Measurements from ENCODE around the gene IL34.

Gene IL34

GRCh38 chr16:70695331-70696070 lies 49.1 kb downstream of the IL34 start:
- Histone ChIP-seq H3K4me3 (no peak overlapping the region), H3K27ac (peak overlapping the region in 18 of 21 experiments; percentile 21 to 91 (median 74))

- Histone ChIP-seq H3K4me3 (no peak overlapping the region), H3K27ac (peak overlapping the region in 20 of 21 experiments; percentile 26 to 91 (median 76))
Observed at GRCh38 chr16:70696355-70696754, 50.0 kb downstream of the IL34 start.

GRCh38 chr16:70696952-70697593 lies 50.7 kb downstream of the IL34 start:
- no peak overlapping the region for H3K4me3 ChIP-seq
- H3K27ac ChIP-seq, result peak overlapping the region in 20 of 21 experiments; percentile 34 to 91 (median 76)

- peak overlapping the region in 20 of 21 experiments; percentile 34 to 91 (median 76) for H3K27ac ChIP-seq
Observed at GRCh38 chr16:70697594-70698170, 51.3 kb downstream of the IL34 start.

GRCh38 chr16:70698901-70699300 lies 52.5 kb downstream of the IL34 start:
- Histone ChIP-seq H3K4me3 (no peak overlapping the region), H3K27ac (peak overlapping the region in 14 of 21 experiments; percentile 20 to 90 (median 74))

More at GRCh38 chr16:70697594-70698170, 51.3 kb downstream of the IL34 start:
- H3K4me3 ChIP-seq, result no peak overlapping the region

- peak overlapping the region in 19 of 21 experiments; percentile 26 to 95 (median 75) for H3K27ac ChIP-seq
- no peak overlapping the region for H3K4me3 ChIP-seq
Observed at GRCh38 chr16:70699696-70700095, 53.3 kb downstream of the IL34 start.

GRCh38 chr16:70700101-70701020 lies 54.0 kb downstream of the IL34 start:
- Histone ChIP-seq H3K4me3 (no peak overlapping the region), H3K27ac (peak overlapping the region in 20 of 21 experiments; percentile 26 to 95 (median 74))

GRCh38 chr16:70701036-70701435 lies 54.7 kb downstream of the IL34 start:
- no peak overlapping the region for H3K4me3 ChIP-seq
- peak overlapping the region in 17 of 21 experiments; percentile 53 to 95 (median 78) for H3K27ac ChIP-seq

- Histone ChIP-seq H3K4me3 (no peak overlapping the region), H3K27ac (peak overlapping the region in 15 of 21 experiments; percentile 60 to 95 (median 79))
Observed at GRCh38 chr16:70701596-70701995, 55.2 kb downstream of the IL34 start.

- no peak overlapping the region for H3K4me3 ChIP-seq
- H3K27ac ChIP-seq, result peak overlapping the region in 19 of 21 experiments; percentile 60 to 95 (median 78)
Observed at GRCh38 chr16:70701998-70702397, 55.6 kb downstream of the IL34 start.

GRCh38 chr16:70702624-70703023 lies 56.3 kb downstream of the IL34 start:
- Histone ChIP-seq H3K27ac (peak overlapping the region in 20 of 21 experiments; percentile 36 to 95 (median 78)), H3K4me3 (no peak overlapping the region)

GRCh38 chr16:70703041-70703834 lies 56.9 kb downstream of the IL34 start:
- Histone ChIP-seq H3K27ac (peak overlapping the region in 20 of 21 experiments; percentile 60 to 95 (median 78)), H3K4me3 (no peak overlapping the region)

GRCh38 chr16:70703835-70704381 lies 57.5 kb downstream of the IL34 start:
- Histone ChIP-seq H3K4me3 (no peak overlapping the region), H3K27ac (peak overlapping the region in 20 of 21 experiments; percentile 36 to 95 (median 78))

- Histone ChIP-seq H3K27ac (peak overlapping the region in 19 of 21 experiments; percentile 36 to 95 (median 78)), H3K4me3 (no peak overlapping the region)
Observed at GRCh38 chr16:70704586-70704985, 58.2 kb downstream of the IL34 start.

GRCh38 chr16:70705056-70705455 lies 58.7 kb downstream of the IL34 start:
- Histone ChIP-seq H3K27ac (peak overlapping the region in 17 of 21 experiments; percentile 36 to 95 (median 79)), H3K4me3 (no peak overlapping the region)

- Histone ChIP-seq H3K27ac (peak overlapping the region in 20 of 21 experiments; percentile 31 to 95 (median 74)), H3K4me3 (no peak overlapping the region)
Observed at GRCh38 chr16:70706948-70707465, 60.6 kb downstream of the IL34 start.

- Histone ChIP-seq H3K27ac (peak overlapping the region in 7 of 21 experiments; percentile 23 to 90 (median 77)), H3K4me3 (no peak overlapping the region)
Observed at GRCh38 chr16:70708366-70709246, 62.2 kb downstream of the IL34 start.
